ENCODE results near the gene OTOGL.

The OTOGL gene

DNA sequence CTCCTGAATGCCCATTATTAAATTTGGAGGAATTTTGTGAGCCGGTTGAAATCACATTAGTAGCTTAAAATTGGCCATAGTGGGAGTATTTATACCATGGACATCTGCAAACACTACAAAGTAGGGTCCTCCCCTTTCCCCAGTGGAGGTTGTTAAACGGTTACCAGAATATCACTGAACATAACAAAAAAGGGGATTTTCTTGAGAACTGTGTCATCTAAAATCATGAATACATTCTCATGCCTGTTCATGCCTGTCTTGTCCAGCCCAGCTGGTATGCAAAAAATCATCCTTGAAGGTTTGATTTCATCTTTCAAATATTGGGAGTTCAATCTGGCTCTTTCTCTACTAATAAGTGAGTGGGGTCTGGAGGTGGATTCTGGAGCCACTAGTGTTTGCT lies 96.4 kb downstream of the OTOGL start:
- TF ChIP-seq ZNF8 (CRISPR knock-in tag; IDR thresholded peaks at IDR 0.05) (no peak), ISL1 (CRISPR knock-in tag; IDR thresholded peaks at IDR 0.05) (no peak), GLIS3 (CRISPR knock-in tag; IDR thresholded peaks at IDR 0.05) (no peak)
- no peak for ATAC-seq

DNA sequence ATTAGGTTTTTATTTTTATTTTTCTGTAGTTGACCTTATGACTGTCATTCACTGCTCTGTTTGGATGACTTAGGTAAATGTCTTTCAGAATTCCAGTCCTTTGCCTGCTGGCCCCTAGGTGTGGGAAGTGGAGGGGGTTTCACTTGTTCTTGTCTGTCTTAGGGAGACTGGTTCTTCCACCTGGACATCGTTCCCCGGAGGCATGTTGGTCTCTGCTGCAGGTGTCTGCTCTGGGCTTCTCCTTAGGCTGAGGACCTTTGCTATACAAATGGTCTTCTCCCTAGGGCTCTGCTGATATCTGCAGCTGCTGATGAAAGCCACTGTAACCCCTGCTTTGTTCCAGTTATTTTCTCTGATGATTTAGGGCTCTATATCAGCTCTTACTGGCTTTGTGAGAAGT lies 97.1 kb downstream of the OTOGL start:
- ATAC-seq: no peak
- no peak for TF ChIP-seq ZNF565 (CRISPR knock-in tag; conservative IDR thresholded peaks at IDR 0.05; ENCODE audit: low read depth)
- TF ChIP-seq, protein P1, sequence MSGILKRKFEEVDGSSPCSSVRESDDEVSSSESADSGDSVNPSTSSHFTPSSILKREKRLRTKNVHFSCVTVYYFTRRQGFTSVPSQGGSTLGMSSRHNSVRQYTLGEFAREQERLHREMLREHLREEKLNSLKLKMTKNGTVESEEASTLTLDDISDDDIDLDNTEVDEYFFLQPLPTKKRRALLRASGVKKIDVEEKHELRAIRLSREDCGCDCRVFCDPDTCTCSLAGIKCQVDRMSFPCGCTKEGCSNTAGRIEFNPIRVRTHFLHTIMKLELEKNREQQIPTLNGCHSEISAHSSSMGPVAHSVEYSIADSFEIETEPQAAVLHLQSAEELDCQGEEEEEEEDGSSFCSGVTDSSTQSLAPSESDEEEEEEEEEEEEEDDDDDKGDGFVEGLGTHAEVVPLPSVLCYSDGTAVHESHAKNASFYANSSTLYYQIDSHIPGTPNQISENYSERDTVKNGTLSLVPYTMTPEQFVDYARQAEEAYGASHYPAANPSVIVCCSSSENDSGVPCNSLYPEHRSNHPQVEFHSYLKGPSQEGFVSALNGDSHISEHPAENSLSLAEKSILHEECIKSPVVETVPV (CRISPR knock-in tag; IDR thresholded peaks at IDR 0.05): no peak
- TF ChIP-seq SNAI2 (CRISPR knock-in tag; IDR thresholded peaks at IDR 0.05): no peak
- TF ChIP-seq OSR1 (CRISPR knock-in tag; IDR thresholded peaks at IDR 0.05): no peak

DNA sequence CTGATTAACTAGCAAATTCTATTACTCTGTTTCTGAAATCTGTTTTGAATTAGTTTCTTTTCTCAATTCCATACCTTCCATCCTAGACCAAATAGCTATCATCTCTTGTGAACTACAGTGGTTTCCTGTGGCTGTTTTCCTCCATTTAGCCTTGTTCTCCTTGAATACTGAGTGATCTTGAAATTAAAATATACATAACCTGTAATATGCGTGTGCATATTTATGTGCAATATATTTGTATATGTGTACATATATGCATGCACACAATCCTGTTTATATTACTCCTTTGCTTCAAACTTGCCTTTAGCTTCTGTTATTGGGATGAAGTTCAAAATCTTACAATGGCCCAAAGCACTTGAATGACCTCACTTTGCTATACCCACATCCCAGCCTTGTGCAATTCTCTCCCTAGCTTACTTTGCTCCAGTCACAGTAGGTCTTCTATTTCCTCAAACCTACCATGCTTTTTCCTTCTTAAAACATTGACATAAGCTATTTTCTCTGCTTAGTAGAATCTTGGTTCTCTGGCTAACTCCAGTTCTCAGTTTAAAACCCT lies 99.5 kb downstream of the OTOGL start:
- ATAC-seq: no peak
- TF ChIP-seq, protein P2, sequence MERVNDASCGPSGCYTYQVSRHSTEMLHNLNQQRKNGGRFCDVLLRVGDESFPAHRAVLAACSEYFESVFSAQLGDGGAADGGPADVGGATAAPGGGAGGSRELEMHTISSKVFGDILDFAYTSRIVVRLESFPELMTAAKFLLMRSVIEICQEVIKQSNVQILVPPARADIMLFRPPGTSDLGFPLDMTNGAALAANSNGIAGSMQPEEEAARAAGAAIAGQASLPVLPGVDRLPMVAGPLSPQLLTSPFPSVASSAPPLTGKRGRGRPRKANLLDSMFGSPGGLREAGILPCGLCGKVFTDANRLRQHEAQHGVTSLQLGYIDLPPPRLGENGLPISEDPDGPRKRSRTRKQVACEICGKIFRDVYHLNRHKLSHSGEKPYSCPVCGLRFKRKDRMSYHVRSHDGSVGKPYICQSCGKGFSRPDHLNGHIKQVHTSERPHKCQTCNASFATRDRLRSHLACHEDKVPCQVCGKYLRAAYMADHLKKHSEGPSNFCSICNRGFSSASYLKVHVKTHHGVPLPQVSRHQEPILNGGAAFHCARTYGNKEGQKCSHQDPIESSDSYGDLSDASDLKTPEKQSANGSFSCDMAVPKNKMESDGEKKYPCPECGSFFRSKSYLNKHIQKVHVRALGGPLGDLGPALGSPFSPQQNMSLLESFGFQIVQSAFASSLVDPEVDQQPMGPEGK (CRISPR knock-in tag; IDR thresholded peaks at IDR 0.05; ENCODE audit: borderline replicate concordance): no peak
- no peak for TF ChIP-seq BACH2 (CRISPR knock-in tag; IDR thresholded peaks at IDR 0.05; ENCODE audit: borderline replicate concordance)
- no peak for TF ChIP-seq RARB (CRISPR knock-in tag; IDR thresholded peaks at IDR 0.05)
- TF ChIP-seq ISL1 (CRISPR knock-in tag; IDR thresholded peaks at IDR 0.05): no peak
- TF ChIP-seq GLIS3 (CRISPR knock-in tag; IDR thresholded peaks at IDR 0.05): no peak
- TF ChIP-seq, protein P3, sequence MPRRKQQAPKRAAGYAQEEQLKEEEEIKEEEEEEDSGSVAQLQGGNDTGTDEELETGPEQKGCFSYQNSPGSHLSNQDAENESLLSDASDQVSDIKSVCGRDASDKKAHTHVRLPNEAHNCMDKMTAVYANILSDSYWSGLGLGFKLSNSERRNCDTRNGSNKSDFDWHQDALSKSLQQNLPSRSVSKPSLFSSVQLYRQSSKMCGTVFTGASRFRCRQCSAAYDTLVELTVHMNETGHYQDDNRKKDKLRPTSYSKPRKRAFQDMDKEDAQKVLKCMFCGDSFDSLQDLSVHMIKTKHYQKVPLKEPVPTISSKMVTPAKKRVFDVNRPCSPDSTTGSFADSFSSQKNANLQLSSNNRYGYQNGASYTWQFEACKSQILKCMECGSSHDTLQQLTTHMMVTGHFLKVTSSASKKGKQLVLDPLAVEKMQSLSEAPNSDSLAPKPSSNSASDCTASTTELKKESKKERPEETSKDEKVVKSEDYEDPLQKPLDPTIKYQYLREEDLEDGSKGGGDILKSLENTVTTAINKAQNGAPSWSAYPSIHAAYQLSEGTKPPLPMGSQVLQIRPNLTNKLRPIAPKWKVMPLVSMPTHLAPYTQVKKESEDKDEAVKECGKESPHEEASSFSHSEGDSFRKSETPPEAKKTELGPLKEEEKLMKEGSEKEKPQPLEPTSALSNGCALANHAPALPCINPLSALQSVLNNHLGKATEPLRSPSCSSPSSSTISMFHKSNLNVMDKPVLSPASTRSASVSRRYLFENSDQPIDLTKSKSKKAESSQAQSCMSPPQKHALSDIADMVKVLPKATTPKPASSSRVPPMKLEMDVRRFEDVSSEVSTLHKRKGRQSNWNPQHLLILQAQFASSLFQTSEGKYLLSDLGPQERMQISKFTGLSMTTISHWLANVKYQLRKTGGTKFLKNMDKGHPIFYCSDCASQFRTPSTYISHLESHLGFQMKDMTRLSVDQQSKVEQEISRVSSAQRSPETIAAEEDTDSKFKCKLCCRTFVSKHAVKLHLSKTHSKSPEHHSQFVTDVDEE (CRISPR knock-in tag; IDR thresholded peaks at IDR 0.05): no peak
- TF ChIP-seq PPARA (CRISPR knock-in tag; IDR thresholded peaks at IDR 0.05; ENCODE audit: borderline replicate concordance): no peak
- no peak for TF ChIP-seq ZFP3 (CRISPR knock-in tag; IDR thresholded peaks at IDR 0.05)
- no peak for TF ChIP-seq ZFP30 (CRISPR knock-in tag; IDR thresholded peaks at IDR 0.05)
- TF ChIP-seq ARNTL (CRISPR knock-in tag; IDR thresholded peaks at IDR 0.05; ENCODE audit: borderline replicate concordance, low read depth): no peak

DNA sequence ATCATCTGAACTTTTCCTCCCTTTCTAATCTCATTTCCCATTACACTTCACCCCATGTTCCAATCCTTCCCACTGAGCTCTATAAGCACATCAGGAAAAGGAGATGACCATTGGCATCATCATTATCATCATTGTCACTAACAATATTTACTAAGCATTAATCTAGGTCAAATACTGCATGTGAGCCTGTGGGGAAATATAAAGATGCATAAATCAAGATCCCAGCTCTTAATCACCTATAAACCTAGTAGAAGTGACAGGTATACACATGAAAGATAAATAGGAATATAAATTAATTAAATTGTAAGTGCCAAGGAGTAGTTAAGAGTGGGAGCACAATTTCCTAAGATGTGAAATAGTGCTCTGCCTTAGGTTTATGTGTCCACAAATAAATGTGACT lies 100.6 kb downstream of the OTOGL start:
- no peak for ATAC-seq

DNA sequence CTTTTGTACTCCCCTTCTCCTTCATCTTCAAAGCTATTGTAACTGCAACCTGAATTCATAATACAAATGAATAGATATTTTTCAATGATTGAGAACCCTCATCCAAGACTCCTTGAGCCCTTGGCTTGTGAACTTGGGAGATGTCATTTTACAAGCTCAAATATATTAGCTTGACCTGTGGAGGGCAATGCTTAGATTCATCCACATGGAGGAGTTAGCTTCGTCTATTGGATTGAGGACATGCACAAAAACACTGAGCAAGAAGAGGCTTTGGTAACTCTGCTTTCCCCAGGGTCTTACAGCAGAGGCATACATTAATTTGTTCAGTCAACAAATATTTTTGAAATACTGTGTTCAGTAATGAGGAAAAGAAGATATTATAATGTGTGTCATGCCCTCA lies 101.1 kb downstream of the OTOGL start:
- TF ChIP-seq TOX (CRISPR knock-in tag; IDR thresholded peaks at IDR 0.05; ENCODE audit: borderline replicate concordance): no peak
- TF ChIP-seq, protein P4, sequence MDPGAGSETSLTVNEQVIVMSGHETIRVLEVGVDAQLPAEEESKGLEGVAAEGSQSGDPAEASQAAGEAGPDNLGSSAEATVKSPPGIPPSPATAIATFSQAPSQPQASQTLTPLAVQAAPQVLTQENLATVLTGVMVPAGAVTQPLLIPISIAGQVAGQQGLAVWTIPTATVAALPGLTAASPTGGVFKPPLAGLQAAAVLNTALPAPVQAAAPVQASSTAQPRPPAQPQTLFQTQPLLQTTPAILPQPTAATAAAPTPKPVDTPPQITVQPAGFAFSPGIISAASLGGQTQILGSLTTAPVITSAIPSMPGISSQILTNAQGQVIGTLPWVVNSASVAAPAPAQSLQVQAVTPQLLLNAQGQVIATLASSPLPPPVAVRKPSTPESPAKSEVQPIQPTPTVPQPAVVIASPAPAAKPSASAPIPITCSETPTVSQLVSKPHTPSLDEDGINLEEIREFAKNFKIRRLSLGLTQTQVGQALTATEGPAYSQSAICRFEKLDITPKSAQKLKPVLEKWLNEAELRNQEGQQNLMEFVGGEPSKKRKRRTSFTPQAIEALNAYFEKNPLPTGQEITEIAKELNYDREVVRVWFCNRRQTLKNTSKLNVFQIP (CRISPR knock-in tag; IDR thresholded peaks at IDR 0.05; ENCODE audit: borderline replicate concordance, low read depth): no peak
- ATAC-seq: no peak

More for the DNA sequence above, 100.6 kb downstream of the OTOGL start:
- TF ChIP-seq TCF4 (CRISPR knock-in tag; IDR thresholded peaks at IDR 0.05; ENCODE audit: borderline replicate concordance) (no peak), ZFP3 (CRISPR knock-in tag; IDR thresholded peaks at IDR 0.05) (no peak), ZFP30 (CRISPR knock-in tag; IDR thresholded peaks at IDR 0.05) (no peak)
